RCC 7860 (cell line): ENCODE results near the gene PCDHGB2.
"Not testable (repeated sequence)": the region's sequence is repeated elsewhere in the genome, so short reads cannot be mapped to it uniquely, and the experiment has no call there.

Experiments used
- DNase-seq: peaks from one replicate; pipeline ENCODE4 v3.0.0-alpha.2; 2015; ENCODE audit warnings: low spot score
- FAIRE-seq: peaks from 2 replicates; lab custom pipeline; 2012; peaks lifted over from hg19 to GRCh38; lab: Jason Lieb, UNC

PCDHGB2 gene

GRCh38 chr5:141349917-141350619 is 9.7 kb upstream of the PCDHGB2 start, which contains the start of gene PCDHGB1:
Gene PCDHGB1 (plus strand): TSS chr5:141350099. CDS start chr5:141350261, 162 bp downstream.
- no peak for FAIRE-seq

DNA sequence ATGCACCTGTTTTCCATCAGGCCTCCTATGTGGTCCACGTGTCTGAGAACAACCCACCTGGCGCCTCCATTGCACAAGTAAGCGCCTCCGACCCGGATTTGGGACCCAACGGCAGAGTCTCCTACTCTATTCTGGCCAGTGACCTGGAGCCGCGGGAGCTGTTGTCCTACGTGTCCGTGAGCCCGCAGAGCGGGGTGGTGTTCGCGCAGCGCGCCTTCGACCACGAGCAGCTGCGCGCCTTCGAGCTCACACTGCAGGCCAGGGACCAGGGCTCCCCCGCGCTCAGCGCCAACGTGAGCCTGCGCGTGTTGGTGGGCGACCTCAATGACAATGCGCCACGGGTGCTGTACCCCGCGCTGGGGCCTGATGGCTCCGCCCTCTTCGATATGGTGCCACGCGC is 8.2 kb upstream of the PCDHGB2 start:
- no peak for DNase-seq
- no peak for FAIRE-seq

More at GRCh38 chr5:141349917-141350619, 9.7 kb upstream of the PCDHGB2 start, which contains the start of gene PCDHGB1:
- DNase-seq: no peak

DNA sequence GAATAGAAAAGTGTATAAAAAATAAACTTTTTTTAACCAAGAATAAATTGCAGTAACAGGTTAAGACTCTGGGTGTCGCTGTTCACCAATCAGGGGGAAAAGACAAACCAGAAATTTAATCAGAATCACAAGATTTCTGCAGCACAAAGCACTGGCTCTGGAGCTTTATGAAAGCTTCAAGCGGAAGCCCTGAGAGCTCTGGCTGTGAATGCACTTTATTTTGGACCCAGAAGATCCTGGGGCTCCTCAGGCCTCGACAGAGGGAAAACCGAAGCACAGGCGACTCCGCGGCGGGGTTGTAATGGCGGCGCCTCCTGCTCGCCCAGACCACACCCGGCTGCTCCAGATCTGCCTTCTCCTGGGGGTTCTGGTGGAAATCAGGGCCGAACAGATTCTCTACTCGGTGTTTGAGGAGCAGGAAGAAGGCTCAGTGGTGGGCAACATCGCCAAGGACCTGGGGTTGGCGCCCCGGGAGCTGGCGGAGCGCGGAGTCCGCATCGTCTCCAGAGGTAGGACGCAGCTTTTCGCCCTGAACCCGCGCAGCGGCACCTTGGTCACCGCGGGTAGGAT is 4.8 kb upstream of the PCDHGB2 start, which contains the start of gene PCDHGA4:
Gene PCDHGA4, plus strand, starts transcription at position 122 of the 570 bp plus-strand sequence. Its CDS starts 87 bp downstream, at position 209.
- no peak for DNase-seq
- FAIRE-seq: no peak

DNA sequence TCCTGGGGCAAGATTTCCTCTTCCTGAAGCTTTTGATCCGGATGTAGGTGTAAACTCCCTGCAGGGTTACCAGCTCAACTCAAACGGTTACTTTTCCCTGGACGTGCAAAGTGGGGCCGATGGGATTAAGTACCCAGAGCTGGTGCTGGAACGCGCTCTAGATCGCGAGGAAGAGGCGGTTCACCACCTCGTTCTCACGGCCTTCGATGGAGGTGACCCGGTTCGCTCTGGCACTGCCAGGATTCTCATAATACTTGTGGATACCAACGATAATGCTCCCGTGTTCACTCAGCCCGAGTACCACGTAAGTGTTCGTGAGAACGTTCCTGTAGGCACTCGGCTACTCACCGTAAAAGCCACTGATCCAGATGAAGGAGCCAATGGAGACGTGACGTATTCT is 4.2 kb upstream of the PCDHGB2 start:
- DNase-seq (no peak), FAIRE-seq (no peak)

- no peak for FAIRE-seq
- no peak for DNase-seq
Observed at GRCh38 chr5:141356133-141356532, 3.7 kb upstream of the PCDHGB2 start.

- no peak for DNase-seq
- no peak for FAIRE-seq
Observed at GRCh38 chr5:141356950-141357349, 2.8 kb upstream of the PCDHGB2 start.

- no peak for FAIRE-seq
- DNase-seq: no peak
Observed at GRCh38 chr5:141360685-141361084, 891 bp downstream of the PCDHGB2 start.

- DNase-seq: no peak
Observed at GRCh38 chr5:141362719-141363118, 2.9 kb downstream of the PCDHGB2 start.

DNA sequence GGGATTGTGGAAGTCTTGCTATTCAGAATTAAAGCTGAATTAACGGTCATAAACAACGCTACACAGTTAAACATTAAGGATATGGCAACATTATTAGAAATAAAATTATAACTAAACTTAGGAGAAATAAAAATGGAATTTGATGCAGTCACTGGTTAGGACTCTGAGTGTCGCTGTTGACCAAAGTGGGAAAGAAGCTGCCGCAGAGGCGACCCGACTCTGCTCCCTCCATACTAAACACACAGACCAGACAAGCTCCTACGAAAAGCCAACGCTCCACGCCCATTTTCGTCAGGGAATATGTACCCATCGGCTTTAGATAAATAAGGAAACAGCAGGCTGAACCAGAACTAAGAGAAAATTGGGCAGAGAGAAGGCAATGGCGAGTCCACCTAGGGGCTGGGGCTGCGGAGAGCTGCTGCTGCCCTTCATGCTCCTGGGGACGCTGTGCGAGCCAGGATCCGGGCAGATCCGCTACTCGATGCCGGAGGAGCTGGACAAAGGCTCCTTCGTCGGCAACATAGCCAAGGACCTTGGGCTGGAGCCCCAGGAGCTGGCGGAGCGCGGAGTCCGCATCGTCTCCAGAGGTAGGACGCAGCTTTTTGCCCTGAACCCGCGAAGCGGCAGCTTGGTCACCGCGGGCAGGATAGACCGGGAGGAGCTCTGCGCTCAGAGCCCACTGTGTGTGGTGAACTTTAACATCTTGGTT is 4.3 kb downstream of the PCDHGB2 start, which contains the start of gene PCDHGA5:
Gene PCDHGA5, plus strand, starts transcription at position 211 of the 709 bp plus-strand sequence. Its CDS starts 169 bp downstream, at position 380.
- FAIRE-seq: no peak
- no peak for DNase-seq

More at GRCh38 chr5:141362719-141363118, 2.9 kb downstream of the PCDHGB2 start:
- FAIRE-seq: no peak

DNA sequence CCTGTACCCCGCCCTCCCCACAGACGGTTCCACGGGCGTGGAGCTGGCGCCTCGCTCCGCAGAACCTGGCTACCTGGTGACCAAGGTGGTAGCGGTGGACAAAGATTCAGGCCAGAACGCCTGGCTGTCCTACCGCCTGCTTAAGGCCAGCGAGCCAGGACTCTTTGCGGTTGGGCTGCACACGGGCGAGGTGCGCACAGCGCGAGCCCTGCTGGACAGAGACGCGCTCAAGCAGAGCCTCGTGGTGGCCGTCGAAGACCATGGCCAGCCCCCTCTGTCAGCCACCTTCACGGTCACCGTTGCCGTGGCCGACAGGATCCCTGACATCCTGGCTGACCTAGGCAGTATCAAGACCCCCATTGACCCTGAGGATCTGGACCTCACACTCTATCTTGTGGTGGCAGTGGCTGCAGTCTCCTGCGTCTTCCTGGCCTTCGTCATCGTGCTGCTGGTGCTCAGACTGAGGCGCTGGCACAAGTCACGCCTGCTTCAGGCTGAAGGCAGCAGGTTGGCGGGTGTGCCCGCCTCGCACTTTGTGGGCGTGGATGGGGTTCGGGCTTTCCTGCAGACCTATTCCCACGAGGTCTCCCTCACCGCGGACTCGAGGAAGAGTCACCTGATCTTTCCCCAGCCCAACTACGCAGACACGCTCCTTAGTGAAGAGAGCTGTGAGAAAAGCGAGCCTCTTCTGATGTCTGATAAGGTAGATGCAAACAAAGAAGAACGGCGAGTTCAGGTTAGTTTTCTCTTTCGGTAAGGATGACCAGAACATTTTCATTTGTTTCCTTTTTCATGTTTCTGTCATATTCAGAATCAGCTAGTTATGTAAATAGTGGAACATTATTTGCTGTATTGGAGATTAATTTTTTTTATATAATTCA is 6.5 kb downstream of the PCDHGB2 start:
- no peak for FAIRE-seq
- no peak for DNase-seq

DNA sequence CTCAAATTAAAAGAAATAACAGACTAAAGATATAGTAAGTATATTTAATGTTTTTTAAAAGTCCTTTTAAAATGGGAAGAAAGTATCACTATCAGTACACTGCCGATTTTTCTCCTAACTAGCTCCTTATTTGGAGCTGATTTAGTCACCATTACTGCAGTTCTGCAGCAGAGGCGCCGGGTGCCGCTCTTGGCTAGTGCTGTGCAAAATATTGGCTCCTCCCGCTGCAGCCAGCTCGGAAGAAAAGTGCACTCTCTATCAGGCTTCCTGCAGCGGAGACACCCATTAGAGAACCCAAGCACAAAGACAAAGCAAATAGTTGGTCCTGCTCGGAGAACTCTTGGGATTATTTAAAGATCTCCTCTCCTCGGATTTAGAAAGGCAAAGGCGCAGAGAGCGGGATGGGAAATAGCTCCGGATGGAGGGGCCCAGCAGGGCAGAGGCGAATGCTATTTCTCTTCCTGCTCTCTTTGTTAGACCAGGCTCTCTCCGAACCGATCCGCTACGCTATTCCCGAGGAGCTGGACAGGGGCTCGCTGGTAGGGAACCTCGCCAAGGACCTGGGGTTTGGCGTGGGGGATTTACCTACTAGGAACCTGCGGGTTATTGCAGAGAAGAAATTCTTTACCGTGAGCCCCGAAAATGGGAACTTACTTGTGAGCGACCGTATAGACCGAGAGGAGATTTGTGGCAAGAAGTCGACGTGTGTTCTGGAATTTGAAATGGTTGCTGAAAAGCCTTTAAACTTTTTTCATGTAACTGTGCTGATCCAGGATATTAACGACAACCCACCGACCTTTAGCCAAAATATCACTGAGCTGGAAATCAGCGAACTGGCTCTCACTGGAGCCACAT is 10.4 kb downstream of the PCDHGB2 start, which contains the start of gene PCDHGB3:
Gene PCDHGB3, plus strand, starts transcription at position 249 of the 855 bp plus-strand sequence. Its CDS starts 153 bp downstream, at position 402.
- FAIRE-seq: no peak
- DNase-seq: no peak

DNA sequence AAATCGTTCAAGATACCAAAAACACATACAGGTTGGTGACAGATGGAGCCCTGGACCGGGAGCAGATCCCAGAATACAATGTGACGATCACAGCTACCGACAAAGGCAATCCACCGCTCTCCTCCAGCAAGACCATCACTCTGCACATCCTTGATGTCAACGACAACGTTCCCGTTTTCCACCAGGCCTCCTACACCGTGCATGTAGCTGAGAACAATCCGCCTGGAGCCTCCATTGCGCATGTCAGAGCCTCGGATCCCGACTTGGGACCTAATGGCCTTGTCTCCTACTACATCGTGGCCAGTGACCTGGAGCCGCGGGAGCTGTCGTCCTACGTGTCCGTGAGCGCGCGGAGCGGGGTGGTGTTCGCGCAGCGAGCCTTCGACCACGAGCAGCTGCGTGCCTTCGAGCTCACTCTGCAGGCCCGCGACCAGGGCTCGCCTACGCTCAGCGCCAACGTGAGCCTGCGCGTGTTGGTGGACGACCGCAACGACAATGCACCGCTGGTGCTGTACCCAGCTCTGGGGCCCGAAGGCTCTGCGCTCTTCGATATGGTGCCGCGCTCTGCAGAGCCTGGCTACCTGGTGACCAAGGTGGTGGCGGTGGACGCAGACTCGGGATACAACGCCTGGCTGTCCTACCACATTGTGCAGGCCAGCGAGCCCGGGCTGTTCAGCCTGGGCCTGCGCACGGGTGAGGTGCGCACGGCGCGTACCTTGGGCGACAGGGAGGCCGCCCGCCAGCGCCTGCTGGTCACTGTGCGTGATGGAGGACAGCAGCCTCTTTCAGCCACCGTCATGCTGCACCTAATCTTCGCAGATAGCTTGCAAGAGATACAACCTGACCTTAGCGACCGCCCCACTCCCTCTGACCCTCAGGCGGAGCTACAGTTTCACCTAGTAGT is 12.0 kb downstream of the PCDHGB2 start:
- no peak for DNase-seq
- no peak for FAIRE-seq

DNA sequence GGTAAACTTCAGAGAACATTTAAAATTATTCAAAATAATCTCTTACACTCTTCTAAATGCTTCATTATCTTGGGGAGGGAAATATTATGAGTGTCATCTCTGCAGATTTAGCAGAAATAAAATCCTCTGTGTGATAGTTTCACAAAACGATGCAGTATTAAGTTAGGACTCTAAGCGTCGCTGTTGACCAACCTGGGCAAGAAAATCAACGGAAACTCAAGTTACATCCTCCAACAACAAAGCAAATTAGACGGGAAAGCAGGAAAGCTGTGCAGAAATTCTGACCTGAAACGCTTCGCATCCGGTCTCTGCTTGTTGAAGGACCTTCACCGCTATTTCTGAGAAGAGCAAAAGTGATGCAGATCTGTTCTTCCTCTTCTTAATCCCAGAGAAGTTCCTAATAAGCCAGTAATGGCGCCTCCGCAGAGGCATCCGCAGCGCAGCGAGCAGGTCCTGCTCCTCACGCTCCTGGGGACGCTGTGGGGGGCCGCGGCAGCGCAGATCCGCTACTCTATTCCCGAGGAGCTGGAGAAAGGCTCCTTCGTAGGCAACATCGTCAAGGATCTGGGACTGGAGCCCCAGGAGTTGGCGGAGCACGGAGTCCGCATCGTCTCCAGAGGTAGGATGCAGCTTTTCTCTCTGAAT is 14.0 kb downstream of the PCDHGB2 start, which contains the start of gene PCDHGA6:
Gene PCDHGA6, plus strand, starts transcription at position 219 of the 645 bp plus-strand sequence. Its CDS starts 193 bp downstream, at position 412.
- no peak for DNase-seq
- no peak for FAIRE-seq

DNA sequence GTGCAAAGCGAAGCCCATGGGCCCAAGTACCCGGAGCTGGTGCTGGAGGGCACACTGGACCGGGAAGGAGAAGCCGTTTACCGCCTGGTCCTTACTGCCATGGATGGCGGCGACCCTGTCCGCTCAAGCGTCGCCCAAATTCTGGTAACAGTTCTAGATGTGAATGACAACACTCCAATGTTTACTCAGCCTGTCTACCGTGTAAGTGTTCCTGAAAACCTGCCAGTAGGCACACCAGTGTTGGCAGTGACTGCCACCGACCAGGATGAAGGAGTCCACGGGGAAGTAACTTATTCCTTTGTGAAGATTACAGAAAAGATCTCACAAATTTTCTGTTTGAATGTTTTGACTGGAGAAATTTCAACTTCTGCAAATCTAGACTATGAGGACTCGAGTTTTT is 14.8 kb downstream of the PCDHGB2 start:
- DNase-seq: no peak
- FAIRE-seq: no peak

DNA sequence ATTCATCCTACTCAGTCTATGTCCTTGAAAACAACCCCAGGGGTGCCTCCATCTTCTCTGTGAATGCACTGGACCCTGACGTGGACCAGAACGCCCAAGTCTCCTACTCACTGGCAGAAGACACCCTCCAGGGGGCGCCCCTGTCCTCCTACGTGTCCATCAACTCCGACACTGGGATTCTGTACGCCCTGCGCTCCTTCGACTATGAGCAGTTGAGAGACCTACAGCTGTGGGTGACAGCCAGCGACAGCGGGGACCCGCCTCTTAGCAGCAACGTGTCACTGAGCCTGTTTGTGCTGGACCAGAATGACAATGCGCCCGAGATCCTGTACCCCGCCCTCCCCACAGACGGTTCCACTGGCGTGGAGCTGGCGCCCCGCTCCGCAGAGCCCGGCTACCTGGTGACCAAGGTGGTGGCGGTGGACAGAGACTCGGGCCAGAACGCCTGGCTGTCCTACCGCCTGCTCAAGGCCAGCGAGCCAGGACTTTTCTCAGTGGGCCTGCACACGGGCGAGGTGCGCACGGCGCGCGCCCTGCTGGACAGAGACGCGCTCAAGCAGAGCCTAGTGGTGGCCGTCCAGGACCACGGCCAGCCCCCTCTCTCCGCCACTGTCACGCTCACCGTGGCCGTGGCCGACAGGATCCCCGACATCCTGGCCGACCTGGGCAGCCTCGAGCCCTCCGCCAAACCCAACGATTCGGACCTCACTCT is 15.8 kb downstream of the PCDHGB2 start:
- not testable (repeated sequence) for FAIRE-seq

DNA sequence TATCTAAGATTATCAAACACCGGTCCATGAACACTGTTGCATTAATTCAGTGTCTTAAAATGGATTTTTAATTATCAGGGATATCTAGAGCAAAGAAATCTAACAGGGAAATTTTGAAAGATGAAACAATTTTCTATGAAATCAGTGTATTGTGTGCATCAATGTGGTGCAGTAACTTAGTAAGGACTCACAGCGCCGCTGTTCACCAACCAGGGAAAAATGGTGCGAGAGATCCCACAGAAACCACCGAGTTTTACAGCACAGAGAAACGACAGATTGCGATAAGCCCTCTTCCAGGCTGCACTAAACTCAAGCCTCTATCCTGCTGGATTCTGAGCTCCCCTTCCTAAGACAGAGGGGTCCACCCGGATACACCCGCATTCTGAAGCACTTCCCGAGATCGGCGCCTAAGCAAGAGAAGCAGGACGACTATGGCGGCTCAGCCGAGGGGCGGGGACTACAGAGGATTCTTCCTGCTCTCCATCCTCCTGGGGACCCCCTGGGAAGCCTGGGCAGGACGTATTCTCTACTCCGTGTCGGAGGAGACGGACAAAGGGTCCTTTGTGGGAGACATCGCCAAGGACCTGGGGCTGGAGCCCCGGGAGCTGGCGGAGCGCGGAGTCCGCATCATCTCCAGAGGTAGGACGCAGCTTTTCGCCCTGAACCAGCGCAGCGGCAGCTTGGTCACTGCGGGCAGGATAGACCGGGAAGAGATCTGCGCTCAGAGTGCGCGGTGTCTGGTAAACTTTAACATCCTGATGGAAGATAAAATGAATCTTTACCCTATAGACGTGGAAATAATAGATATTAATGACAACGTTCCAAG is 22.9 kb downstream of the PCDHGB2 start, which contains the start of gene PCDHGA7:
Gene PCDHGA7, plus strand, starts transcription at position 274 of the 826 bp plus-strand sequence. Its CDS starts 158 bp downstream, at position 432.
- no peak for DNase-seq

More for the DNA sequence above, 15.8 kb downstream of the PCDHGB2 start:
- DNase-seq: not testable (repeated sequence)

More for the DNA sequence above, 22.9 kb downstream of the PCDHGB2 start, which contains the start of gene PCDHGA7:
- FAIRE-seq: no peak
